22Rv1 (cell line): ENCODE data around the gene NRCAM.

Source experiments
- H3K27ac ChIP-seq: fragments of 450-650 bp; 2 replicates; pipeline ENCODE4 v1.5.1; 2017
- ZFX ChIP-seq: fragments of 450-650 bp; IDR thresholded peaks from 2 replicates; pipeline ENCODE4 v1.6.1; 2017; ENCODE audit warnings: antibody characterized with exemption, borderline replicate concordance
- TF ChIP-seq, protein P1 (sequence below): fragments of 450-650 bp; IDR thresholded peaks from 2 replicates; pipeline ENCODE4 v1.5.1; 2017; ENCODE audit warnings: mild to moderate bottlenecking

The NRCAM gene

DNA sequence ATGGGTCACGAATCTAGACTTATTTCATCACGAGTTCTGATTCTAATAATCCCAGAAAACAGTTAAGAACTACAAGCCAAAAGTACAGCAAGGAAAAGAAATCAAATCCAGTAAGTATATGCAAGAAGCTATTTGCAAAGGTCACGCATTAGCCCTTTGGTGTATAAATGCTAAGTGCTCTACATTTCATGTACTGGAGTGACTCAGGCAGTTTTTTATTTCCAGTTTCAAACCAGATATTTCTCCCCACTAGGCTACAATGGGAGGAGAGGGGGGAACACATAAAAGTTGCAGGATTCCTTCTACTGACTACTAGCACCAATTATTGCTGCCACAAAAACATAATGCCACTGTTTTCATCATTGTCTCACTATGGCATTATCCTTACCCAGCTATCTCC, 148.0 kb downstream of the NRCAM start:
- H3K27ac ChIP-seq, result no peak overlapping the region
- TF ChIP-seq, protein P1, sequence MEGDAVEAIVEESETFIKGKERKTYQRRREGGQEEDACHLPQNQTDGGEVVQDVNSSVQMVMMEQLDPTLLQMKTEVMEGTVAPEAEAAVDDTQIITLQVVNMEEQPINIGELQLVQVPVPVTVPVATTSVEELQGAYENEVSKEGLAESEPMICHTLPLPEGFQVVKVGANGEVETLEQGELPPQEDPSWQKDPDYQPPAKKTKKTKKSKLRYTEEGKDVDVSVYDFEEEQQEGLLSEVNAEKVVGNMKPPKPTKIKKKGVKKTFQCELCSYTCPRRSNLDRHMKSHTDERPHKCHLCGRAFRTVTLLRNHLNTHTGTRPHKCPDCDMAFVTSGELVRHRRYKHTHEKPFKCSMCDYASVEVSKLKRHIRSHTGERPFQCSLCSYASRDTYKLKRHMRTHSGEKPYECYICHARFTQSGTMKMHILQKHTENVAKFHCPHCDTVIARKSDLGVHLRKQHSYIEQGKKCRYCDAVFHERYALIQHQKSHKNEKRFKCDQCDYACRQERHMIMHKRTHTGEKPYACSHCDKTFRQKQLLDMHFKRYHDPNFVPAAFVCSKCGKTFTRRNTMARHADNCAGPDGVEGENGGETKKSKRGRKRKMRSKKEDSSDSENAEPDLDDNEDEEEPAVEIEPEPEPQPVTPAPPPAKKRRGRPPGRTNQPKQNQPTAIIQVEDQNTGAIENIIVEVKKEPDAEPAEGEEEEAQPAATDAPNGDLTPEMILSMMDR, result no peak
- no peak for TF ChIP-seq ZFX

DNA sequence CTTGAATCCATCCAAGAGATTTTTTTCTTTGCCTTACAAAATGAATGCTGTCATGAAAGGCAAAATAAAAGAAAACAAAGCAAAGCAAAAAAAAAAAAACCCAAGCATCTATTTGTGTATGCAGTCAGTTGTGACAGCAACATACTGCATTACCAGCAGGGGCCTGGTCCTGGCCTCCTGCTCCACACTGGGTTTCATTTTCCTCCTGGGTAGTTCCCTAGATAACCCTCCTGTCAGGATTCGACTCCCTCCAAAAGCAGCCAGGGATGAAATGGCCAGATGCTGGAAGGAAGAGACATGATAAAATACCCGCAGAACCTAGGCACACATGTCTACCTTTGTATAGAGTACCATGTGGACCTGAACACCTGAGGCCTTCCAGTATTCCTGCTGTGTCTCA, 148.6 kb downstream of the NRCAM start:
- TF ChIP-seq, protein P1, result no peak
- TF ChIP-seq ZFX, result no peak
- H3K27ac ChIP-seq, result no peak overlapping the region

DNA sequence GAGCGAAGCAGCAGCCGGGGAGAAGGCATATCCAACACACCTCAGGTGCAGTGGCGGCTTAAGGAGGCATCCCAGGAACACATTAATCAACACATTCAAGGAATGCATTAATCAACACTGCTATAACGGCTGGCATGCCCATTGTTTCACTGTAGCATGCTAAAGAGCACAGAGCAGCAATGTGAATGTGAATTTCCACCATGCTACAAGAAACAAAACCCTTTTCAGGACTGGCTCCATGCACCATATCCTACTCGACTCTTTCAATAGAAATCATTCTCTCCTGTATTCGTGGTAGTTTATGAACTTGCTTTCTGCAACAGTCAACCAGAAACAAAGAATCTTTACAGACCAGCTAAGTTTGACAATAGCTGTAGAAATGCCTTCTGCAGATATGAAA, 149.0 kb downstream of the NRCAM start:
- H3K27ac ChIP-seq, result no peak overlapping the region
- no peak for TF ChIP-seq ZFX
- TF ChIP-seq, protein P1, result no peak

DNA sequence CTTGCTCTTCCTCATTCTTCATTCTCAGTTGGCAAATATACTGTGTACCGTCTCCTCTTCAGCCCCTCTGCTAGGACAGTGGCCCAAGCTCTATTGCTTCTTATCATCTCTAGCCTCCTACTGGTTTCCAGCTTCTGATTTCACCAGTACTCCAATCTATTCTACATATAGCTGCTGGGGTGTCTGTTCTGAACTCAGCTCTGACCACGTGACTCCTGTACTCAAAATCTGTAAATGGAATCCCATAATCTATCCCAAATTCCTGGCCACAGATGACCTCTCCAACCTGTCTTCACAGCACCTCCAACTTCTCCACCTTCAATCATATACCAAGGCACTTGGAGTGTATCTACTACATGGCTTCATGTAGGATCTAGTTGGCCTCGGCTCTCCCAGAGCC, 152.9 kb downstream of the NRCAM start:
- H3K27ac ChIP-seq, result no peak overlapping the region
- TF ChIP-seq ZFX, result no peak

DNA sequence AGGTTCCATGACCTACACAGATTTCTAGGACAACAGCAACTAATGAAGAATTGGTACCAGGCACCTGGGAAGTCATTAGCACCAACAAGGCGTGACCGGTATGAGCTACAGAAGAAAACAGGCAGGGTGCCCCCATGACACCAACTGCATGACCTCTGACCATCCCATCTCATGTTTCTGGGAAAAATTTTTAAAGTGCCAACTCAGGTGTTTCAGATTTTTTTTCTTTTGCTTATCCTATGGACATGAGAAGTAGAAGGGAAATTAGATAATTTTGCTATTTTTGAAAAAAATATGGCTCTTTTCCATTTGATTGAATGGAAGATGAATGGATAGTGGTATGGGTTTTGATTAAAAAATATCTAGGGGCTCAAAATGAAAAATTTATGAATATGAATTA, 154.8 kb downstream of the NRCAM start:
- TF ChIP-seq ZFX, result no peak
- H3K27ac ChIP-seq, result no peak overlapping the region

DNA sequence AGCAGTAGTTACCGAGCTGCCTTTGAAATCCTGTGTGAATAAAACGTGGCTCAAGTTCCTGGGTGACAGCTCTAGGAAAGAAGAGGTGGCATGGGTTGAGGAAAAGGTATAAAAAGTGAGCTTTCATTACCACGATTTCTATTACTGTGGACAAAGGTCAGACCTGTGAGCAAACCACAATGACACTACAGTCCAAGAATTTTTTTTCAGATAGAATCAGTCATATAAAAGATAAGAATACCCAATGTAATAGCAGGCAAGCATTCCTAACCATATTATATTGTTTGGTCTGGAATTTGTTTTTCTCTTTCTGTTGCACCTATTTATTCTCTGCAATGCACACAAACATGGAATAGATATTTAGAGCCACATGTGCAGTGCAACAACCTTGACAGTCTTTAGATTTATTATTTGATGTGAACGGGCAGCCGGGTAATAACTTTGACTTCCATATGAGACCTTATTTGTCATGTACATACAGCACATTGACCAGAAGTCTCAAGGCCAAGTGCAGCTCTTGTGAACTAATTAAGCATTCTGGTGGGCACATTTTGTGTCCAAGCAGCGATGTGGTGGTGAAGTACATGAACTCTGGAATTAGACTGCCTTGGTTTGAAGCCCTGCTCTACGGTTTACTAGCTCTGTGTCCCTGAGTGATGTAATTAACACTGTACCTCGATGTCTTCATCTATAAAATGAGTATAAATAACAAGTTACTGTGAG, 156.8 kb downstream of the NRCAM start:
- TF ChIP-seq, protein P1, result no peak
- TF ChIP-seq ZFX, result no peak
- H3K27ac ChIP-seq, result no peak overlapping the region

DNA sequence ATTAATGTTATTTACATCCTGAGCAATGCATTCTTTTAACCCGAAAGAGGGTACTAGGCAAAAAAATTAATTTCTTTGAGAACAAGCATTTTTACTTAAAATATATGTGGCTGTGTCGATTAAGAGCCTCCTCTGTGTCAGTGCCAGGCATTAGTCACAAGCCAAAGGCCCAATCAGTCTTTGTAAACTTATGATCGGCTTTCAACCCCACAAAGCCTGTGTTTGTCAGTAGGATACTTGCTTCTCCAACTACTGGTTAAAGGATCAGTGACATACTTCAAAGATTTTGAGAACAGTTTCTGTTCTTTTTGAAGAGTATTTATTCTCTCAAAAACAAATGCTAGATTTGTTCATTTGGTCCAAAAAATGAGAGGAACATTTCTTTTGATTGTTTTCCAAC, 159.3 kb downstream of the NRCAM start:
- TF ChIP-seq, protein P1, result no peak
- no peak for TF ChIP-seq ZFX
- H3K27ac ChIP-seq, result no peak overlapping the region

DNA sequence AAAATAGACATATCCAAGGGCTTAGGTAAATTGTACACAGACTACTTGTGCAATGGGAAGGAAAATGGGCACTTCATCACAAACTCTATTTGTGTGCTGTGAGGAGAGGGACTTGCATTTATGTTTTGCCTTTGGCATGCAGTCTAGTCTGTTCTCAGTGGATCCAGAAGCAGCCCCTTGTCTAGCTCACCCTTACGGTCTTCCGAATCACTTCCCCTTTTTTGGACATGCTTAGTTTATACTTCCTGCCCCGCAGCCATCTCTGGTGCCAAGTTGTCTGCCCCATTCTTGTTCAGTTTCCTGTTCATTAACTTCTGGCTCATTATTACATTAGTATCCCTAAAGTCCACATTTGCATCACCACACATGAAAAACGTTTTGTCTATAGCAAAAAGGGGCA, 161.6 kb downstream of the NRCAM start:
- TF ChIP-seq, protein P1, result no peak
- no peak for TF ChIP-seq ZFX

More for the DNA sequence above, 161.6 kb downstream of the NRCAM start:
- no peak overlapping the region for H3K27ac ChIP-seq
